ENCODE measurements around the gene RPS17.
A peak's percentile ranks its signal among the peaks of the same experiment; 100 is the strongest.

DNA sequence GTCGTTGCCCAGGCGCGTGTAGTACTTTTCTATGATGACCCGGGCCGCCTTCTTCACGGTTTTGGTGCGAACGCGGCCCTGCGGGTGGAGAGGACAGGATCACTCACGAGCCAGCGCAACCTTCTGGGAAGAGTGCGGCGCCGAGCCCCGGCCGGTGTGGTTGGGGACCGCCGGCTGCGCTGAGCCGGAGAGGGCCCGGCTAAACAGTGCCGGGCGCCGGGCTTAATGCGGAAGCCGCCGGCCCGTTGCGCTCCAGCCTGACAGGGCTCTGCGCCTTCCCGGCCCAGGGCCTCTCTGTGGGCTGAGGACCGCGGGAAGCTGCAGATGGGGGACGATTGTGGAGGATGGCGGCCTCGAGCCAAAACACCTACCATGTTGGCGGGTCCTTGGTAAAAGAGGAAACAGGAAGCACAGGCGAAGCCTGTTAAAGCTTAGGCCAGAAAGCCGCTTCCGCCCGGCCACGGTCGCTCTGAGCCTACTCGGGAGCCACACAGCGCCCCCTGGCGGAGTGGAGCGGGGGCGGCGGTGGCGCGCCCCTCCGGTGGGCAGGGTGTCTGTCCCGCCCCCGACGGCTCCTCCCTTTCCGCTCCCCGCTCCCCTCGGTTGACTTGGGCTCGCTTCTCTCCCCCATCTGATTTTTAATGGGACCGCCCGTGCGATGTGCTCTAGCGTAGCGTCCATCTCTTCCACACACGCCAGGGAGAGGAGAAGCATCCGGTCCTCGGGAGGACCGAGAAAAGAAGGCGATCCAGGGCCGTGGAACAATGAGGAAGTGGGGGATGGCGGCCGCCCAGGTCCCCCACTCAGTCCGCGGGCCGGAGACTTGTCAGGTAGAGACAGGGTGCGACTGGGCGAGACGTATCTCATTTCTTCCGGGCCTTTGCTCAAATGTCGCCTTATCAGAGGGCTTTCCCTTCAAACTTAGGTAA is at the start of gene RPS17:
- no peak for TF ChIP-seq EP300 (IDR thresholded peaks at IDR 0.05; ENCODE audit: low read depth)
- TF ChIP-seq, protein P1, sequence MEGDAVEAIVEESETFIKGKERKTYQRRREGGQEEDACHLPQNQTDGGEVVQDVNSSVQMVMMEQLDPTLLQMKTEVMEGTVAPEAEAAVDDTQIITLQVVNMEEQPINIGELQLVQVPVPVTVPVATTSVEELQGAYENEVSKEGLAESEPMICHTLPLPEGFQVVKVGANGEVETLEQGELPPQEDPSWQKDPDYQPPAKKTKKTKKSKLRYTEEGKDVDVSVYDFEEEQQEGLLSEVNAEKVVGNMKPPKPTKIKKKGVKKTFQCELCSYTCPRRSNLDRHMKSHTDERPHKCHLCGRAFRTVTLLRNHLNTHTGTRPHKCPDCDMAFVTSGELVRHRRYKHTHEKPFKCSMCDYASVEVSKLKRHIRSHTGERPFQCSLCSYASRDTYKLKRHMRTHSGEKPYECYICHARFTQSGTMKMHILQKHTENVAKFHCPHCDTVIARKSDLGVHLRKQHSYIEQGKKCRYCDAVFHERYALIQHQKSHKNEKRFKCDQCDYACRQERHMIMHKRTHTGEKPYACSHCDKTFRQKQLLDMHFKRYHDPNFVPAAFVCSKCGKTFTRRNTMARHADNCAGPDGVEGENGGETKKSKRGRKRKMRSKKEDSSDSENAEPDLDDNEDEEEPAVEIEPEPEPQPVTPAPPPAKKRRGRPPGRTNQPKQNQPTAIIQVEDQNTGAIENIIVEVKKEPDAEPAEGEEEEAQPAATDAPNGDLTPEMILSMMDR (IDR thresholded peaks at IDR 0.05), result peak; percentile 99 to 100 (median 99)
- TF ChIP-seq POLR2AphosphoS5 (IDR thresholded peaks at IDR 0.05), result peak; percentile 76 to 93 (median 93)
- TF ChIP-seq POLR2A (IDR thresholded peaks at IDR 0.05), result peak; percentile 92

Data from transverse colon (tissue), 4 donors.